NCI-H1930 (cell line): ENCODE results near the gene HIBADH.

Source experiments
- DNase-seq, 2 experiments: peaks; one replicate each; lab custom pipeline; 2025; lab: John Stamatoyannopoulos, UW

Gene HIBADH

DNA sequence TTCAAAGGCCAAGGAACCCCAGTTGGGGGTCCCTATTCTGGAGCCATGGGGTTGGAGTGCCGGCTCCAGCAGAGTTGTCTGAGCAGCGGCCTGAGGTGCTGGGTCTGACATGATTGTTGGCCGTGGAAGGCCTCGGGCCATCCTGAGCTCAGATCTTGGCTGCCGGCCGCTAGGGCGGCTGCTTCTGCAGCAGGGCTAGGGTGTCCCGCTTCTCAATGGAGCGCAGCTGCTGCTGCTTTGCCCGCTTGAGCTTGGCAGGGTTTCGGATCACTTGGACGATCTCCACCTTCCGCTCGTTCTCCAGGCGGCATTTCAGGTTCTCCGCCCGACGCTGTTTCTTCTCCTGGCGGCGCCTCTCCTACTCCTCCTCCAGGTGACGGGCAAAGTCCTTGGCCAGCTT is 171.1 kb downstream of the HIBADH start:
- no peak for DNase-seq

- no peak for DNase-seq
These were observed 175.2 kb downstream of the HIBADH start for GRCh38 chr7:27487509-27487908.

GRCh38 chr7:27484451-27484850 is 178.2 kb downstream of the HIBADH start:
- no peak for DNase-seq

DNA sequence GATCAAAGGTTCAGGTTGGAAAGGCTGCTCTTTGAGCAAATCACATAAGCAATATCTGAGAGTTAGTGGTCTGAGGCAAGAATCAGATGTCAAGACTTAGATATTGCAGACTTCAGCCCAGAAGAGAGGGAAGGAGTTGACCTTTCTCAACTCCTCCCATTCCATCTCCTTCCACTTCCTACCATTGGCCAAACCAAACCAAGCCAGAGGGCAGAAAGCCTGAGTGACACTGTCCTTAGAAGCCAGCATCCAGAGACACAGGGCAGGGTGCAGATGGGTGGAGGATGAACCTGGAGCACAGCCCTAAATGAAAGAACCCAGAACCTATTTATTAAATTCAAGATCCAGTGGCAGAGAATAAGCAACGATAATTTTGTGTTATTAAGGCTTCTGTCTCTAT is 180.5 kb downstream of the HIBADH start:
- no peak for DNase-seq

DNA sequence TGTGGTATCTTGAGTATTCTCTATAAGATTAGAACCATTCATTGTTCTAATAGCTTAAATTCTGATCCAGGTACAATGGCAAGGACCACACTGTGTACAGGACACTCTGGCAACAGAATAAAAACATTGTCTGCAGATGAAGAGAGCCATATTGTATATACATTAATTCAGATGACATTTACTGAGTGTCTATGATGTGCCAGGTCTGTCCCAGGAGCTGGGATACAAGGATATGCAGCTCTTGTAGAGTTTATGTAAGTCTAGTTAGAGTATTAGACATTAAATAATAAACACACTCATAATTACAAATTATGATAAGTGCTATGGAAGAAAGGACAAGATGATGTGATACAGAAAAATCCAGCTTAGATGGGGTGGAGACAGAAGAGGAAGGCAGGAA is 184.1 kb downstream of the HIBADH start:
- no peak for DNase-seq

DNA sequence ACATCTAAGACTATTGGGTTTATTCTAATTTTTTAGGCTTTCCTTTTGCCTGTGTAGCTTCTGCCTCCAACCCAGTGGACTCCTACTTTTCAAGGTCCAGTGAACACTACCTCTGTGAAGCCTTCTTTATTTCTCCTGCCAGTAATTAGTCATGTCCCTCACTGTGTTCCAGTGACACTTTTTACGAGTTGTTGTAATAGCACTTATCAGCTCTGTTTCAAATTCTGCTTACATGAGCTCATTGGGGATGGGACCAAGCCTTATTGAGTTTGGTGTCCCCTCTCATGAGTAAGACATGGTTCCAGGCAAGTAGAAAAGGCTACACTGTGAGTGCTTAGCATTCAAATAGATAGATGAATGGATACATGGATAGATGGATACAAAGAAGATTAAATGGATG is 184.6 kb downstream of the HIBADH start:
- no peak for DNase-seq

DNA sequence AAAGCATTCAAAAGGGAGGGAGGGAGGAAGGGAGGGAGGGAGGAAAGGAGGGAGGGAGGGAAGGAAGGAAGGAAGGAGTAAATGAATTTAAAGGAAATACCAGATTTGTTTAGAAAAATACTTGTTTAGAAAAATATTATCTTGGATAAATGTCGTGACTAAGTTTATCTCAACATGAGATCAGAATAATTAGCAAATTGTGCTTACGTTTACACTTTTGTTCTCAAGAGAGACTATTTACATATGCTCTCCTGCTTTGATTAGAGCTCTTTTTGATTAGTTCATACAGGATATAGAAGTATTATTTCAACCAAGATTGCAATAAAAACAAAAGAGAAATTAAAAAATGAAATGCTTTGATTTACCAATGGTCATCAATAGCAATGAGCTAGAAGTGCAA is 186.2 kb downstream of the HIBADH start:
- no peak for DNase-seq
